ENCODE measurements around the gene RNF208.

GRCh38 chr9:137212520-137212919, 9.5 kb downstream of the RNF208 start:
- TF ChIP-seq CTCF (IDR thresholded peaks at IDR 0.05) (no peak), ZFX (IDR thresholded peaks at IDR 0.05; ENCODE audit: borderline replicate concordance) (no peak)

All from 22Rv1 (cell line).